GM19239 (cell line): ENCODE data around the gene PXMP2.
"Not testable (repeated sequence)": the region's sequence is repeated elsewhere in the genome, so short reads cannot be mapped to it uniquely, and the experiment has no call there.

ENCODE experiments used
- DNase-seq: peaks from one replicate; pipeline ENCODE4 v3.0.0; 2011; ENCODE audit warnings: low spot score; ENCODE audit not compliant: insufficient read length
- FAIRE-seq: peaks from 2 replicates; lab custom pipeline; 2011; peaks lifted over from hg19 to GRCh38; lab: Jason Lieb, UNC

The PXMP2 gene

DNA sequence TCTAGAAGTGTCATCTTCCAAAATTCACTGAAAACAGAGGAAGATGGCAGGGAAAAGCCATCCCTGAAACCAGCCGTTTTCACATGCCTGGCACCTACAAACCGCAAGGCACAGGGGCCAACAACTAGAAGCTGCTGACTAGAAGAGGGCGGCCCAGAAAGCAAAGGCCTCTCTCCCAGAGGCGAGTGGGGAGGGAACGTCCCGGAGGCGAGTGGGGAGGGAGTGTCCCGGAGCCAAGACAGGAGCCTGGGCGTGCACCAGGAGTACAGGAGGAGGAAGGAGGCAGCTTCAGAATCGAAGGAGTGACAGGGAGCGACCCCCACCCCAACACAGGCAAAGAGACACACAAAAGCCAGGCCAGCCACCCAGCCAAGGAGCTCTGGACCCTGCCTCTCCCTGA, 53.3 kb downstream of the PXMP2 start:
- DNase-seq, result no peak
- FAIRE-seq, result no peak

GRCh38 chr12:132741620-132742019, 54.2 kb downstream of the PXMP2 start:
- DNase-seq (no peak), FAIRE-seq (no peak)

- FAIRE-seq, result no peak
Measured at GRCh38 chr12:132743831-132744230, 56.4 kb downstream of the PXMP2 start.

DNA sequence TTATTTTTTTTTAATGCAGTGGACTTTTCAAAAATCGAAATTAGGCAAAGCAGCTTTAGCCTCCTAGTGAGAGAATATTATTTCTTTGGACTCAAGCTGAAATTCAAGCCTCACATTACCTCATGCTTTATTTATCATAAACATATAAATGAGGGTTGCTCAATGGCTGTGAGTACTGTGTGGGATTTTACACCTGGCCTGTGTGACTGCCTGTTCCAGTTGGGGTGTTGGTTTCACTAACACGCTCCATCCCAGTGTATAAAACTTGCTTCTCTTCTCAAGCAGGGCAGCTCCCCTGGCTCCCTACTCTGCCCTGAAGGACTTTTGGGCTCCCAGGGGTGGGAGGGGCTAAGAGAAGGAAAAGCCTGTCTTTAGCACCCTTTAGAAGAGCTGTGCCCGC, 59.2 kb downstream of the PXMP2 start:
- DNase-seq (no peak), FAIRE-seq (no peak)

More at GRCh38 chr12:132743831-132744230, 56.4 kb downstream of the PXMP2 start:
- no peak for DNase-seq

- FAIRE-seq, result no peak
- DNase-seq, result no peak
Measured at GRCh38 chr12:132747395-132747794, 60.0 kb downstream of the PXMP2 start.

GRCh38 chr12:132747896-132748295, 60.5 kb downstream of the PXMP2 start:
- FAIRE-seq (no peak), DNase-seq (no peak)

GRCh38 chr12:132748319-132748718, 60.9 kb downstream of the PXMP2 start:
- DNase-seq (no peak), FAIRE-seq (no peak)

DNA sequence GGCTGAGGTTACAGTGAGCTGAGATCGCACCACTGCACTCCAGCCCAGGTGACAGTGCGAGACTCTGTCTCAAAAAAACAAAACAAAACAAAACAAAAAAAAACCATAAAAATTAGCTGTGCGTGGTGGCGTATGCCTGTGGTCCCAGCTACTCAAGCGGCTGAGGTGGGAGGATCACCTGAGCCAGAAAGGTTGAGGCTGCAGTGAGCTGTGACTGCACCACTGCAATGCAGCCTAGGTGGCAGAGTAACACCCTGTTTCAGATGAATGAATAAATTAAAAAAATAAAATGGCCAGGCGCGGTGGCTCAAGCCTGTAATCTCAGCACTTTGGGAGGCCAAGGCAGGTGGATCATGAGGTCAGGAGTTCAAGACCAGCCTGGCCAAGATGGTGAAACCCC, 66.3 kb downstream of the PXMP2 start:
- DNase-seq, FAIRE-seq: not testable (repeated sequence)

DNA sequence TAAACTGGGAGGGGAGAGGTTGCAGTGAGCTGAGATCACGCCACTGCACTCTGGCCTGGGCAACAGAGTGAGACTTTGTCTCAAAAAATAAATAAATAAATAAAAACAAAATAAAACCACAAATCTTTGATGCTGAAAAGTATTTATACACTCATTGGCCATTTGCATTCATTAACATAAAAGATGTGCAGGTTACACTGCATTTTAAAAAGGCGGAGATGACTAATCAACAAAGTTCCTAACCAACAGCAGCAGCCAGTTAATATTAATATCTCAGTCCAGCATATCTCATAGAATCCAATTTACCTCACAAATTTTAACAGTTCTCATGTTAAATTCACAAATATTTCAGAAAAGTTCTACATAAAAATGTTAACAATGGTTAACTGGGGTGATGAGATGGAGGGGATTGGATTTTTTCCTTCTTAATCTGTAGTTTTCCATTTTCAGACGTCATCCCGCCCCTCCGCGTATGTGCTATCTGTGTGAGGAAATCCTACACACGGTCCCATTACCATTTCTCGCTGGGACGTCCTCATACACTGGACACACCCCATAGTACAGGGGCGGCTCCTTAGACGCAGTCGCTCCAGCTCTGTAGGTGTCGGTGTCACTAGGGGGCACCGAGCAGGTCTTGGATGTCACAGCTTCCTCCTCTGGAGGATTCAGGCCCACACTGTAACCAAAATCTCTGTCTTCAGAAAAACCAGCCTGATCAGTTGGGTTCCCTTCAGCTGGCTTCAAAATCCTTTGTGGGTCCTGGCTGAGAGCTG, 67.0 kb downstream of the PXMP2 start:
- FAIRE-seq (no peak), DNase-seq (no peak)
